Keratinocyte (primary cell): ENCODE data around the gene HTR2C. TPM values are rescaled to one million over a fixed set of nuclear protein-coding genes. Genes with fewer than 3 reads are reported as not detected.

Source experiments
- DNase-seq: peaks from one replicate; pipeline ENCODE4 v3.0.0-alpha.2; 2011; ENCODE audit warnings: low read depth, missing footprints, low spot score
- FAIRE-seq: peaks from 2 replicates; lab custom pipeline; 2011; peaks lifted over from hg19 to GRCh38; lab: Jason Lieb, UNC
- H2AFZ ChIP-seq: 2 replicates; pipeline ENCODE4 v1.6.0; 2012; ENCODE audit warnings: low read length, control low read depth, inconsistent platforms; ENCODE audit not compliant: control insufficient read depth
- H3K27ac ChIP-seq: 2 replicates; pipeline ENCODE4 v1.5.1; 2011; ENCODE audit warnings: low read length; ENCODE audit not compliant: control insufficient read depth, insufficient read depth
- H3K27me3 ChIP-seq: 3 replicates; pipeline ENCODE4 v1.6.0; 2011; ENCODE audit warnings: low read length; ENCODE audit not compliant: control insufficient read depth, insufficient read depth; ENCODE audit errors: extremely low read depth
- H3K36me3 ChIP-seq, 2 experiments: 2 replicates in 1 of 2; 3 replicates in 1 of 2; pipeline ENCODE4 v1.5.1; 2011; ENCODE audit warnings: low read length in 2 of 2, mild to moderate bottlenecking in 1 of 2; ENCODE audit not compliant: control insufficient read depth in 2 of 2, insufficient read depth in 2 of 2; ENCODE audit errors: extremely low read depth in 1 of 2
- H3K4me1 ChIP-seq: 3 replicates; pipeline ENCODE4 v1.5.1; 2011; ENCODE audit warnings: low read length; ENCODE audit not compliant: control insufficient read depth, insufficient read depth; ENCODE audit errors: extremely low read depth
- H3K4me2 ChIP-seq: 3 replicates; pipeline ENCODE4 v1.6.0; 2011; ENCODE audit warnings: low read depth, low read length; ENCODE audit not compliant: control insufficient read depth, insufficient read depth; ENCODE audit errors: extremely low read depth
- H3K4me3 ChIP-seq, 3 experiments: fragments of 200-600 bp in 1 of 3; sonication (generic) in 1 of 3; 2 replicates in 2 of 3; 3 replicates in 1 of 3; pipeline ENCODE4 v1.5.1; 2011 to 2016; ENCODE audit warnings: low read length in 3 of 3, mild to moderate bottlenecking in 3 of 3, control low read depth in 2 of 3, inconsistent platforms in 1 of 3, low read depth in 1 of 3, mixed read lengths in 1 of 3, mixed run types in 1 of 3, moderate library complexity in 1 of 3; ENCODE audit not compliant: control insufficient read depth in 2 of 3, insufficient read depth in 2 of 3; ENCODE audit errors: extremely low read depth in 1 of 3
- H3K79me2 ChIP-seq: 2 replicates; pipeline ENCODE4 v1.6.0; 2012; ENCODE audit warnings: low read length; ENCODE audit not compliant: control insufficient read depth, insufficient read depth
- H3K9ac ChIP-seq: 3 replicates; pipeline ENCODE4 v1.6.0; 2011; ENCODE audit warnings: low read length; ENCODE audit not compliant: control insufficient read depth, insufficient read depth; ENCODE audit errors: extremely low read depth
- H3K9me1 ChIP-seq: 3 replicates; pipeline ENCODE4 v1.6.0; 2011; ENCODE audit warnings: low read length; ENCODE audit not compliant: control insufficient read depth, insufficient read depth; ENCODE audit errors: extremely low read depth
- H3K9me3 ChIP-seq: 2 replicates; pipeline ENCODE4 v1.5.1; 2012; ENCODE audit warnings: low read depth, low read length; ENCODE audit not compliant: control insufficient read depth
- H4K20me1 ChIP-seq: 3 replicates; pipeline ENCODE4 v1.6.0; 2011; ENCODE audit warnings: low read length; ENCODE audit not compliant: control insufficient read depth, insufficient read depth; ENCODE audit errors: extremely low read depth
- CTCF ChIP-seq, 3 experiments: IDR thresholded peaks in 1 of 3; conservative IDR thresholded peaks in 1 of 3; optimal IDR thresholded peaks in 1 of 3; 2 replicates in 2 of 3; 3 replicates in 1 of 3; pipeline versions ENCODE3 to v1.5.1; 2011; ENCODE audit warnings: low read length in 3 of 3, mild to moderate bottlenecking in 3 of 3, moderate library complexity in 2 of 3, control low read depth in 1 of 3, inconsistent platforms in 1 of 3; ENCODE audit not compliant: insufficient read depth in 2 of 3; ENCODE audit errors: extremely low read depth in 1 of 3
- EZH2 ChIP-seq: IDR thresholded peaks from one replicate; pipeline ENCODE4 v1.6.1; 2012; ENCODE audit warnings: inconsistent platforms, mild to moderate bottlenecking, low read length, moderate library complexity
- dilution Hi-C: fragments of 300-500 bp; cut with MboI; formaldehyde crosslinking; loops from one replicate; pipeline ENCODE4 v1.7.0; 2020; ENCODE audit warnings: low sequenced_read_pairs; ENCODE audit not compliant: extremely low pct_ligation_motif_present
- polyA plus RNA-seq, 5 experiments: library from polyadenylated mRNA; depleted of rRNA in 3 of 5; stranded (reverse) in 3 of 5; stranded (forward) in 1 of 5; unstranded in 1 of 5; fragments of >200 nt; gene quantifications; 1 replicate in 1 of 5; 2 replicates in 3 of 5; 3 replicates in 1 of 5; pipeline versions ENCODE4 v1.2.1 to v1.2.3, GENCODE V29; 2011 to 2012; ENCODE audit warnings: missing spikeins in 2 of 5, low read depth in 1 of 5, low replicate concordance in 1 of 5

The HTR2C gene
- polyA plus RNA-seq, 1 donor (not counting 4 experiments of a cell fraction or from before 2014, with no cell fraction given): not detected

GRCh38 chrX:114924856-114925255 is 341.0 kb downstream of the HTR2C start:
- TF ChIP-seq CTCF (optimal IDR thresholded peaks at IDR 0.05 in 1 of 3, IDR thresholded peaks at IDR 0.05 in 1 of 3, conservative IDR thresholded peaks at IDR 0.05 in 1 of 3; ENCODE audit: extremely low read depth in 1 of 3, insufficient read depth in 2 of 3, low read length in 3 of 3): no peak
- no peak overlapping the region for H3K4me3 ChIP-seq
- dilution Hi-C loops: no loop called here
- no peaks in the 10 kb centered on the region for H3K27me3 ChIP-seq
- no peaks in the 10 kb centered on the region for H3K36me3 ChIP-seq
- H3K79me2 ChIP-seq: no peaks in the 10 kb centered on the region
- H2AFZ ChIP-seq: no peak overlapping the region
- H3K9ac ChIP-seq: no peak overlapping the region
- FAIRE-seq (no peak), DNase-seq (no peak)
- no peak overlapping the region for H3K4me2 ChIP-seq
- H3K9me3 ChIP-seq: no peaks in the 10 kb centered on the region
- no peaks in the 10 kb centered on the region for H3K9me1 ChIP-seq
- no peak overlapping the region for H3K27ac ChIP-seq
- H3K4me1 ChIP-seq: no peaks in the 10 kb centered on the region
- H4K20me1 ChIP-seq: no peaks in the 10 kb centered on the region

- H3K4me3 ChIP-seq: no peak overlapping the region
- dilution Hi-C loops: no loop called here
- DNase-seq (no peak), FAIRE-seq (no peak)
- H3K9me3 ChIP-seq: peaks cover 5% of the 10 kb centered on the region
- H2AFZ ChIP-seq: no peak overlapping the region
- H3K9ac ChIP-seq: no peak overlapping the region
- no peaks in the 10 kb centered on the region for H3K36me3 ChIP-seq
- H3K4me1 ChIP-seq: no peaks in the 10 kb centered on the region
- no peak overlapping the region for H3K4me2 ChIP-seq
- H3K27me3 ChIP-seq: no peaks in the 10 kb centered on the region
- TF ChIP-seq EZH2 (no peak), CTCF (optimal IDR thresholded peaks at IDR 0.05 in 1 of 3, IDR thresholded peaks at IDR 0.05 in 1 of 3, conservative IDR thresholded peaks at IDR 0.05 in 1 of 3; ENCODE audit: extremely low read depth in 1 of 3, insufficient read depth in 2 of 3, low read length in 3 of 3) (no peak)
- no peaks in the 10 kb centered on the region for H3K79me2 ChIP-seq
- H3K9me1 ChIP-seq: no peaks in the 10 kb centered on the region
- no peaks in the 10 kb centered on the region for H4K20me1 ChIP-seq
- no peak overlapping the region for H3K27ac ChIP-seq
Measured at GRCh38 chrX:114930227-114930626, 346.3 kb downstream of the HTR2C start.
